ENCODE data around the gene FAM180A.

Gene FAM180A

GRCh38 chr7:135736586-135737305 is 11.9 kb downstream of the FAM180A start:
- no peak for DNase-seq

GRCh38 chr7:135734343-135734689 is 14.3 kb downstream of the FAM180A start:
- no peak for DNase-seq

- no peak for DNase-seq
Measured at GRCh38 chr7:135733603-135734342, 14.8 kb downstream of the FAM180A start.

- DNase-seq: no peak
Measured at GRCh38 chr7:135731131-135731530, 17.5 kb downstream of the FAM180A start.

GRCh38 chr7:135729230-135729629 is 19.4 kb downstream of the FAM180A start:
- no peak for DNase-seq

- DNase-seq: no peak
Measured at GRCh38 chr7:135728136-135728669, 20.4 kb downstream of the FAM180A start, which contains the start of gene SLC13A4. SLC13A4 (minus strand) TSS chr7:135728186; CDS start chr7:135727496, 690 bp downstream.

- no peak for DNase-seq
Measured at GRCh38 chr7:135726911-135727673, 21.5 kb downstream of the FAM180A start.

- DNase-seq: no peak
Measured at GRCh38 chr7:135726276-135726788, 22.3 kb downstream of the FAM180A start.

GRCh38 chr7:135723411-135723810 is 25.2 kb downstream of the FAM180A start:
- no peak for DNase-seq

GRCh38 chr7:135721198-135721820 is 27.3 kb downstream of the FAM180A start:
- DNase-seq: no peak

GRCh38 chr7:135719688-135720087 is 28.9 kb downstream of the FAM180A start:
- no peak for DNase-seq

- no peak for DNase-seq
Measured at GRCh38 chr7:135718794-135719437, 29.7 kb downstream of the FAM180A start.

GRCh38 chr7:135718219-135718618 is 30.4 kb downstream of the FAM180A start:
- DNase-seq: no peak

- DNase-seq: no peak
Measured at GRCh38 chr7:135717693-135718092, 30.9 kb downstream of the FAM180A start.

GRCh38 chr7:135716677-135717238 is 31.9 kb downstream of the FAM180A start:
- DNase-seq: no peak

GRCh38 chr7:135715673-135716072 is 32.9 kb downstream of the FAM180A start:
- no peak for DNase-seq

GRCh38 chr7:135715055-135715522 is 33.5 kb downstream of the FAM180A start:
- no peak for DNase-seq

GRCh38 chr7:135714534-135715009 is 34.0 kb downstream of the FAM180A start:
- DNase-seq: no peak

GRCh38 chr7:135713836-135714470 is 34.7 kb downstream of the FAM180A start:
- no peak for DNase-seq

- DNase-seq: no peak
Measured at GRCh38 chr7:135712796-135713195, 35.8 kb downstream of the FAM180A start.

Measured in stimulated activated CD4-positive, alpha-beta T cell treated with anti-CD3 and anti-CD28 coated beads, Interleukin-4, amount 100 ng/mL, for 24 hours (primary cell).